Measurements from ENCODE around the gene CPNE8. TPM values are rescaled to one million over a fixed set of nuclear protein-coding genes. Genes with fewer than 3 reads are reported as not detected.
A peak's percentile ranks its signal among the peaks of the same experiment; 100 is the strongest.

Gene CPNE8
- total RNA-seq: 1.7 and 3.2 TPM in 2 replicates
- long read RNA-seq, partial matches to known transcripts: 1 of 2 reads
- long read RNA-seq, other reads (novel, unspliced or antisense): 0 of 2 reads

DNA sequence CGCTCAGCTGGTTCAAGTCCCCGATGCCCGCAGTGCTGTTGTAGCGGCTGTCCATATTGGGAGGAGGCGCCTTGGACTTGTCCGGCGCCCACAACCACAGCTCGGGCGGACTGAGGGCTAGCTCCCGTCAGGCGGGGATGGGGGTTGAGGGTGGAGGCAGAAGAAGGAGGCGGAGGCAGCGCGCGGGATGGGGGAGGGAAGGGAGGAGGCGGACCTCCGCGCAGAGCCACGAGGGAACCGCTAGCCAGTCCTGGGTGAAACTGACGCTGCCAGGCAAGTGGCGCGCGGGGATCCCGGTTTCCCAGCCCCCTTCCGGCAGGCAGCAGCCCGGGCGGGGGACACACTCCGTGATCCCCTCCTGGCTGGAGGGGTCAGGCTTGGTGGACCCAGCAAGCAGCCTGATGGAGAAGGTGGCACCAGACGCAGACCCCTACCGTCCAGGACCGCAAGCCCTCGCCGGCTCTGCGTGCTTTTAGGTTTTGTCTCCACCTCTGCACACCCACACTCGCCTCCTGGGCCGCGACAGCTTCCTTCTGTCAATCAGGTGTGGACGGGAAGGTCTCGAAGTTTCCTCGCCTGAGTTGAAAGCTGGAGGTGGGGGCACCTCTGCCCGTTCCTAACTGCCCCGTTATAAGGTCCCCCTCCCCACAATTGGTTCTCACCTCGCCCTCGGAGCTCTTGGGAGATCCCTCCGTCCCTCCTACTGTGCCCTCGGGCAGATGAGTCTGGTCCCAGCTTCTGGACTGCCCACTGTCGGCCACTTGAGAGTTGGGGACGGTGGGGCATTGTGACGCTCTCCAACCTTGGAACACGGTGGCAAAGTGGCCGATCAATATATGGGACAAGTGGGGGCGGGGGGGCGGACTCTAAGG, at the start of gene CPNE8:
Gene CPNE8 (minus strand): TSS at position 112 of the 872 bp plus-strand sequence. CDS start 57 bp downstream, at position 55.
- peak within 1 kb of the TSS; percentile 90 for H3K27ac Mint-ChIP-seq
- H3K9me3 Mint-ChIP-seq (ENCODE audit: low read depth): no peaks in the 10 kb centered on the region
- TF ChIP-seq, protein P1, sequence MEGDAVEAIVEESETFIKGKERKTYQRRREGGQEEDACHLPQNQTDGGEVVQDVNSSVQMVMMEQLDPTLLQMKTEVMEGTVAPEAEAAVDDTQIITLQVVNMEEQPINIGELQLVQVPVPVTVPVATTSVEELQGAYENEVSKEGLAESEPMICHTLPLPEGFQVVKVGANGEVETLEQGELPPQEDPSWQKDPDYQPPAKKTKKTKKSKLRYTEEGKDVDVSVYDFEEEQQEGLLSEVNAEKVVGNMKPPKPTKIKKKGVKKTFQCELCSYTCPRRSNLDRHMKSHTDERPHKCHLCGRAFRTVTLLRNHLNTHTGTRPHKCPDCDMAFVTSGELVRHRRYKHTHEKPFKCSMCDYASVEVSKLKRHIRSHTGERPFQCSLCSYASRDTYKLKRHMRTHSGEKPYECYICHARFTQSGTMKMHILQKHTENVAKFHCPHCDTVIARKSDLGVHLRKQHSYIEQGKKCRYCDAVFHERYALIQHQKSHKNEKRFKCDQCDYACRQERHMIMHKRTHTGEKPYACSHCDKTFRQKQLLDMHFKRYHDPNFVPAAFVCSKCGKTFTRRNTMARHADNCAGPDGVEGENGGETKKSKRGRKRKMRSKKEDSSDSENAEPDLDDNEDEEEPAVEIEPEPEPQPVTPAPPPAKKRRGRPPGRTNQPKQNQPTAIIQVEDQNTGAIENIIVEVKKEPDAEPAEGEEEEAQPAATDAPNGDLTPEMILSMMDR (IDR thresholded peaks at IDR 0.05; ENCODE audit: unreplicated experiment): no peak
- H3K4me3 Mint-ChIP-seq (ENCODE audit: low read depth): peak within 1 kb of the TSS; percentile 87
- peak; percentile 33 for DNase-seq (ENCODE audit: low spot score, unreplicated experiment)
- peaks cover 24% of the 10 kb centered on the region for H3K27me3 Mint-ChIP-seq
- H3K36me3 Mint-ChIP-seq (ENCODE audit: insufficient read depth): no peaks in the 10 kb centered on the region
- H3K4me1 Mint-ChIP-seq (ENCODE audit: low read depth): peaks cover 16% of the 10 kb centered on the region

DNA sequence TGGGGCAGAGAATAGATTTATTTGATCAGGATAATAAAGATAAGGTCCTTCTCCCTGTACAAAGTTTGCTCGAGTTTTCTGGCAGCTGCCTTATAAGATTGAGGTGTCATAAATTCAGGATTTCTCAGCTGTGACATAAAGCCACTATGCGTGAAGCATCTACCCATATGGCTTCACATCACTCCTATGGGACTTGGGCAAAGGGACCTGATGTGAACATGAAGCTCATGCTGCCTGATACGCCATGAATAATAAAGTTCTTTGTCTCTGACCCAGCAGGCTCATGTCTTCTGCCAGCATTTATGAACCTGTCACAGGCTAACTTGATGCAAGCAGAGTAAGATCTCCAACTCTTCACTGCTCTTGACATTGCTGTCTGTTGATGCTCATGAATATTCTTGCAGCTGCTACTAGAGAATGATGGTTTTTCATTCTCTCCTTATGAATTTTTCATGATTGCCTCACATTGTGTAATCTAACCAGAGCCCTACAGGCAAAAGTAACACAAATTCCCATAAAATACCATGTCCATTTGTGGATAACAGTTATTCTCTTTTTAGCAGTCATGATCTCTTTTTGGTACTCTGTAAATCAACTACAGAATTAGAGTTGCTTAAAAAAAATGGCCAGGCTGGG, 49.0 kb upstream of the CPNE8 start:
- TF ChIP-seq, protein P1 (IDR thresholded peaks at IDR 0.05; ENCODE audit: unreplicated experiment): no peak
- no peak for DNase-seq (ENCODE audit: low spot score, unreplicated experiment)
- Mint-ChIP-seq H3K27me3 (no peaks in the 10 kb centered on the region), H3K9me3 (ENCODE audit: low read depth) (no peaks in the 10 kb centered on the region), H3K36me3 (ENCODE audit: insufficient read depth) (no peaks in the 10 kb centered on the region), H3K4me1 (ENCODE audit: low read depth) (no peaks in the 10 kb centered on the region), H3K27ac (no peak overlapping the region), H3K4me3 (ENCODE audit: low read depth) (no peak overlapping the region)

DNA sequence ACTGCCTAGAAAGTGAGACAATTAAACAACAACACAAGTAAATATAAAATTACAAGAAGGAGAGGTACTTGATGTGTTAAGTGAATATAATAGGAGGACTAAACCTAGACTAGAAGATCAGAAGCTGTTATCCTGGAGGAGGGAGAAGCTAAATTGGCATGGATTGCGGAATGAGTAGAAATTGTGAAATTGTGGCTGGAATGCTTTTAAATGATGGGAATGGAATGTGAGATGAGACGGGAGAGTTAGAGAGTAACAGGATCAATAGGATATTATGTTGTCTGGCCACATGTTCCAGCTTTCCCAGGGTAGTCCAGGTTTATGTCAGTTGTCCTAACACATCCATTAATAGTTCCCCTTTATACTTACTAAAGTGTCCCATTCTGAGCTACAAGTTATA, 44.0 kb upstream of the CPNE8 start:
- Mint-ChIP-seq H3K27ac (no peak overlapping the region), H3K4me1 (ENCODE audit: low read depth) (no peaks in the 10 kb centered on the region), H3K36me3 (ENCODE audit: insufficient read depth) (no peaks in the 10 kb centered on the region), H3K9me3 (ENCODE audit: low read depth) (peaks cover 6% of the 10 kb centered on the region), H3K27me3 (no peaks in the 10 kb centered on the region), H3K4me3 (ENCODE audit: low read depth) (no peak overlapping the region)
- DNase-seq (ENCODE audit: low spot score, unreplicated experiment): no peak
- TF ChIP-seq, protein P1 (IDR thresholded peaks at IDR 0.05; ENCODE audit: unreplicated experiment): no peak

DNA sequence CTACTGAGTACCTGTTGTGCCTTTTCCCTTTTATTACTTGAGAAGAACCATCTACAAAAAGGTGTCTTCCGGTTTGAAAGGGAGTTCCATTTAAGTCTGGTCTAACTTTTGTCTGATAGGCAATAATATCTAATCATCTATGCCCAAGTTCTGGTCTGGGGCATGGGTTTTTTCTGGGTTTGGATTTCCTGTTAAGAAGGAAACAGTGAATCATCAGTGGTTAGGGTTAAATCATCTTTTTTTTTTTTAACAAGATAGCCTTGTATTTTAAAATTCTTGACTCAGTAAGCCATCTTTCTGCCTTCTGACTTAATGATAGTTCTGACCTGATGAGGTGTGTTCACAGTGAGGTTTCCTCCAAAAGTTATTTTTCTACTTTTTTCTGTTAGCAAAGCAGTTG, 29.3 kb upstream of the CPNE8 start:
- Mint-ChIP-seq H3K9me3 (ENCODE audit: low read depth) (peaks cover 11% of the 10 kb centered on the region), H3K36me3 (ENCODE audit: insufficient read depth) (no peaks in the 10 kb centered on the region), H3K27ac (no peak overlapping the region), H3K27me3 (no peaks in the 10 kb centered on the region), H3K4me3 (ENCODE audit: low read depth) (no peak overlapping the region), H3K4me1 (ENCODE audit: low read depth) (peaks cover 7% of the 10 kb centered on the region)
- TF ChIP-seq, protein P1 (IDR thresholded peaks at IDR 0.05; ENCODE audit: unreplicated experiment): no peak
- DNase-seq (ENCODE audit: low spot score, unreplicated experiment): no peak

DNA sequence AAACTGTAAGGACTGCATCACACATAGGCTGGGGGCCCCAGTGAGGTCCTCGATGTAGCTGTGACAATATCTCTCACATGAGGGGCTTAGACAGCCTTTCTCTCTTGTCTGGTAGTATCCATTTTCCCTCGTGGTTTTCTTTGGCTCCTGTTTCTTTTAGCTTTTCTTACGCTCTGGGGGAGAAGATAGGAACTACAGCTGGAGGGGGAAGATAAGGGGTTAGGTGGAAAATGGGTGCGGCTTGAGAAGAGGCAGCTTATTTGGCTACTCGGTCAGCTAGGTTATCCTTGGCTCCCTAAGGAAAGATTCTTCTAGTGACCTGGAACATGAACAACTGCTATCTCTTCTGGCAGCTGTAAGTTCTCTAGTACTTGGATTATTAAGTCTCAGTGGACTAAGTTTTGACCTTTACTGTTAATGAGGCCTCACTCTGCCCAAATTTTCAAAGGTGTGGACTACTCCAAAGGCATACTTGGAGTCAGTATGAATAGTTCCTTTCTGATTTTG, 28.7 kb upstream of the CPNE8 start:
- Mint-ChIP-seq H3K9me3 (ENCODE audit: low read depth) (peaks cover 11% of the 10 kb centered on the region), H3K27me3 (no peaks in the 10 kb centered on the region), H3K27ac (no peak overlapping the region), H3K4me3 (ENCODE audit: low read depth) (no peak overlapping the region), H3K36me3 (ENCODE audit: insufficient read depth) (no peaks in the 10 kb centered on the region), H3K4me1 (ENCODE audit: low read depth) (peaks cover 7% of the 10 kb centered on the region)
- DNase-seq (ENCODE audit: low spot score, unreplicated experiment): no peak
- TF ChIP-seq, protein P1 (IDR thresholded peaks at IDR 0.05; ENCODE audit: unreplicated experiment): no peak

Data from progenitor cell of endocrine pancreas (in vitro differentiated cells).